DMS 273 treated with DMSO at 0.1 percent for 48 hours (cell line): ENCODE measurements around the gene FAM184A.
"Not testable (repeated sequence)": the region's sequence is repeated elsewhere in the genome, so short reads cannot be mapped to it uniquely, and the experiment has no call there.

Experiments
- DNase-seq: peaks from one replicate; lab custom pipeline; 2025; lab: John Stamatoyannopoulos, UW

The FAM184A gene

DNA sequence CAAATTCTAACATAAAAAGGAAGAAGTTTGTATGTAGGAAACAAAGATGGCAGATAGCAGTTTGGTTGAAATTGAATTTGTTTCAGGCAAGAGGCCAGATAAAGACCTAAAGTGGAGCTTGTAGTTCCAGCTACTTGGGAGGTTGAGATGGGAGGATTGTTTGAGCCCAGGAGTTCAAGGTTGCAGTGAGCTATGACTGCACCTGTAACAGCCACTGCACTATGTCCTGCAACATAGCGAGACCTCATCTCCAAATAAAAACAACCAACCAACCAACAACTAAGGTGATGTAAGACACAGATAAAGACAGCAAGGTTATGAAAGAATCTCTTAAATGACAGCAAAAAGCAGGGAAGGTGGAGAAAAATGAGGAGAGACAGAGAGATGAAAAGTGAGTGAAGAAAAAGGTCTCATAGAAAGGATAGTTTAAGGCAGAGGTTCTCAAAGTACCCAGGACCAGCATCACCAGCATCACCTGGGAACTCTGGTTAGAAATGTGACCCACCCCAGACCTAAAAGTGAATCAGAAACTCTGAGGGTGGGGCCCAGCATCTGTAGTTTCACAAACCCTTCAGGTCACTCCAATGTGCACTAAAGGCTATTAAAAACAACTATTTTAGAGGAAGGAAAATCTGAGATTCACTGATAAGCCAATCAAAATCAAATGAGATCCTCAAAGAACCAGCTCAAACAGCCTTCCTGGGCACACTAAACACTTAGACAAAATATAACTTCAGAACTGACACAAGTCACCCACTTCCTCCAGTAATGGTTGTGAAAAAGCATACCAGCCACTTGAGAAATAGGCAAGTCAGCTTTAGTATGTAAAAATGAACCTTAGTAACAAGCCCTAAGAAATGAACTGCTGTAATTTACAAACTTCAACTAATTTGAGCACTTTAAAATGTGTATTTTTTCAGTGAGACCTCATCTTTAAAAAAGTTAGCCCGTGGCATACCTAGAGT lies 57.6 kb downstream of the FAM184A start:
- DNase-seq: no peak

DNA sequence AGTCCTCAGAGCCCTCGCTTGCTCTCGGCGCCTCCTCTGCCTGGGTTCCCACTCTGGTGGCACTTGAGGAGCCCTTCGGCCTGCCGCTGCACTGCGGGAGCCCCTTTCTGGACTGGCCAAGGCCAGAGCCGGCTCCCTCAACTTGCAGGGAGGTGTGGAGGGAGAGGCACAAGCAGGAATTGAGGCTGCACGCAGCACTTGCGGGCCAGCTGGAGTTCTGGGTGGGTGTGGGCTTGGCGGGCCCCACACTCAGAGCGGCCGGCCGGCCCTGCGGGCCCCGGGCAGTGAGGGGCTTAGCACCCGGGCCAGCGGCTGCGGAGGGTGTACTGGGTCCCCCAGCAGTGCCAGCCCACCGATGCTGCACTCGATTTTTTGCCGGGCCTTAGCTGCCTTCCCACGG lies 63.3 kb downstream of the FAM184A start:
- DNase-seq: not testable (repeated sequence)

DNA sequence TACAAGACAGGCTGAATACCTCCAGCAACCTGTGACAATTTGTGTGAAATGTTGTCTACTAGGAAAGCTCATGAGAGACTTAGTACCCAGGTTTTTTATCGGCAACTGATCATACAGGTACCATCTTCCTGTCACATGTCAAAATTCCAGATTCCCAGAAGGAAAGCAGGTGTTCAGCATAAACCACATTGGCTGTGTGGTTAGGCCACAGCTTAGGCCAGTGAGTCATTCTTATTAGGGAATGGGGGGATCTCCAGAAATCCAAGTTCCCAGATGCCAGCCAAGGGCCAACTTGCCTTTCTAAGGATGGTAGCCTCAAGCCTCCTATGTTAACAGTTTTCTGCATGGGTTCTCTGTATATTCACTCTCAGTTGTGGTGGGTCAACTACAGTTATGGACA lies 65.9 kb downstream of the FAM184A start:
- DNase-seq: no peak

DNA sequence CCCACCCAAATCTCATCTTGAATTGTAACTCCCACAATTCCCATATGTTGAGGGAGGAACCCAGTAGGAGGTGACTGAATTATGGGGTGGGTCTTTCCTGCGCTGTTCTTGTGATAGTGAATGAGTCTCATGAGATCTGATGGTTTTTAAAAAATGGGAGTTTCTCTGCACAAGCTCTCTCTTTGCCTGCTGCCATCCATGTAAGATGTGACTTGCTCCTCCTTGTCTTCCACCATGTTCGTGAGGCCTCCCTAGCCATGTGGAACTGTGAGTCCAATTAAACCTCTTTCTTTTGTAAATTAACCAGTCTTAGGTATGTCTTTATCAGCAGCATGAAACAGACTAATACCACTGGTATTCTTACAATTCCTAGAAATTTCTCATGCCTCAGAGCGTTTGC lies 69.2 kb downstream of the FAM184A start:
- not testable (repeated sequence) for DNase-seq

DNA sequence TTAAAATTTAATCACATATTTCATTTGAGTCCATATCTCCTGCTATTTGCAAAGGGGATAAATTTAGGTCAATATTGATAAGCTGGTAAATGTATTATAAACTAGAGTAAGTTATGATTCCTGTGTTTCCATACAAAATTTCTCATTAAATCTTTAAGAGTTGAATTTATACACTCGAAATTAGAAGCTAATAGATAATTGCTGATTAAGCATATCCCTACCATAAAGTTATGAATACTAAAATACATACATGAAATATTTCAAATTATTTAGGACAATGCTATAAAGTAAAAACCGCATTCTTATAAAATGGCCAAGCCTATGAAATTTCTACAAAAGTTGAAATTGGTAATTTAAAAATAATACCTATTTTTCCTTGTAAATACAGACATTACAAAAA lies 71.5 kb downstream of the FAM184A start:
- no peak for DNase-seq

DNA sequence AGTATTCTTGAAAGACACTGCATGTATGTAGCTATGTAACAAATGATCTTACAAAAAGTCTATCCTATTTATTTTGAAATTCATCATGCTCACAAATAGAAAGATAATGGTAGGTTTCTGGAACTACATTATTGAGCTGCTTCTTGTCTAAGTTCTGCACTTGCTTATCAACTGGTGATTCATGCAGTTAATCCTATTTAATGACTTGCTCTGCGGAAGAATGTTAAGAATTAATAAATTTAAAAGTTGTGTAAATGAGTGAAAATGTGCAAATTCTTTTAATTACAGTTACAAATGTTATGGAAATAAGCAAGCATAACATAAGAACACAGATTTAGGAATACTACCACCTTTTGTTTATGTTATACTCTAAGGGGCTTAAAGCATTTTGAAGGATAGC lies 76.4 kb downstream of the FAM184A start:
- DNase-seq: no peak

DNA sequence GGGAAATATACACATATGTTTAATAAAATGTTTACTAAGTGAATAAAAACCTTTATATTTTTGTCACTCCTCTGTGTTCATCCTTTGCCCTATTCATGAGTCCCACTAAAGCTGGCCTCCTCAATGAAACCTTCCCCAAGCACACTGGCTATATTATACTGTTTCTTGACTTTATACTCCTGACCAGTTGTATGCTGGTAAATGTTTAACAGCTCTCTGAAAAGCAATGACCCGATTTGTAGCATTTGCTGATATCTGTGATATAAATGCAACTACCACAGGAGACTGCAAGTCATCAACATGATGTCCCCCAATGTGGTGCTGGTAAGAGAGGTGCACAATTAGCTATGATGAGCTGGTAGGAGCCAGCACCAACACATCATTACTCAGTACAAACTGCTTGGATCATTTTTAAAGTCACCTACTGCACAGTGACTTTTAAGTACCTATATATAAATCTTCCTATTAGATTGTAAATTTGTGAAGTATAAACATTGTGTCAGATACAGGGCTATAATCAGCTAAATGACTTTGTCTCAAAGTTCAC lies 78.9 kb downstream of the FAM184A start:
- no peak for DNase-seq

DNA sequence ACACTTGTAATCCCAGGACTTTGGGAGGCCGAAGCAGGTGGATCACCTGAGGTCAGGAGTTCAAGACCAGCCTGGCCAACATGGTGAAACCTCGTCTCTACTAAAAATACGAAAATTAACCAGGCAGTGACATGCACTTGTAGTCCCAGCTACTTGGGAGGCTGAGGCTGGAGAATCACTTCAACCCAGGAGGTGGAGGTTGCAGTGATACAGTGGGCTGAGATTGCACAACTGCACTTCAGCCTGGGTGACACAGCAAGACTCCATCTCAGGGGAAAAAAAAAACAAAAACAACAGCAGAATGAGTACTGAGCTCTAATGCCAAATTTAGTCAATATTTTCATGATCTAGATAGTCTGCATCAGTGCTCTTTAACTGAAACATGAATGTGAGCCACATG lies 81.0 kb downstream of the FAM184A start:
- not testable (repeated sequence) for DNase-seq

DNA sequence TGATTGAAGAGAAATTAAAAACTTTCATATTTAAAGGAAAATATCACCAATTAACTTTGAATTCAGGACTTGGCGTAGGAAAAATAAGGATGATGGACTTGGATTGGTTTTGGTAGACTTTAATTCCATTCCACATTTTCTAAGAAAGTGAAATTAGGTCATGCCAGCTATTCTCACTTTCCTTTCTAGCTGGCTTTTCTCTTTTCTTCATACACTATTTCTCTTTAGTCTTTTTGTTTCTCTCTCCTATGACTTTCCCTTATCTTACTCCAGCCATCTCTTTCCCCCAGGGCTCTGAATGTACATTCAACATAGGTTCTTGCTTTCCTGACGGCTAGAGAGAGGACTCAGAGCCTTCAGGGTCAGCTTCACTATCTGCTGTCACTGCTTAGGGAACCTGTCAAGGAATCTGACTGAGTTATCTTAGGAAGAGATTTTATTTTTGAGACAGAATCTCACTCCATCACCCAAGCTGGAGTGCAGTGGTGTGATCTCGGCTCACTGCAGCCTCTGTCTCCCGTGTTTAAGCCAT lies 82.1 kb downstream of the FAM184A start:
- no peak for DNase-seq

DNA sequence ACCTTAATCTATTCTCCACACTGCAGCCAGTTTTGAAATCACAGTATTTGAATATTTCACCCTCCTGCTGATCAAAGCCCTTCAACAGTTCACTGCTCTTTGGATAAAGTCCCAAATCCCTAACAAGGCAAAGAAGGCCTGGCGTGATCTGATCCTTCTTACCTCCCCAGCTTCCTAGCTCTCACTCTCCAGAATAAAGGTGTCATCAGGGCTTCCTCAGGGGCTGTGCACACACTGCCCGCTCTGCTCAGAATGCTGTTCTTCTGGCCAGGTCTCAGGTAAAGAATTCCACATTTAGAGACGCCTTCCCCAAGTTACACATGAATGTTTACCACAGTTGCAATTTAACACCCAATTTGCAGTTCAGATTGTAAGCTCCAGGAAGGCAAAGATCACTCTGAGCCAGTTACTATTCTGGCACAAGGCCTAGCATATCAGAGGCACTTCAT lies 84.6 kb downstream of the FAM184A start:
- no peak for DNase-seq

DNA sequence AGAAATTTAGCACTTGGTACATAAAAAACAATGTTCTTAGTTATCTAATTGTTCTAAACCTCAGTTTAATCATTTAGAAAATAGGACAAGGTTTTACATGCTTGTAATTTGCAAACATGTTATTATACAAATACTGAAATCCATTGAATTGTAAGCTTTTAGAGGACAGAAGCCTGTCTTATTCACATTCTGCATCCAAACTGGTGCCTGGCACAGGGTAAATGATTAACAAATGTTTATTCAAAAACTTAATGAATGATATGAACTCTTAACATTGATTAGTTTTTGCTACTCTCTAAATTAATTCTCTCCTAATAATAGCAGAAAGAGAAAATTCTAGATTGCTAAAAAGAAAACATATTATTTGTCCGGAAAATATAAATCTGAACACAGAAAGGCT lies 85.1 kb downstream of the FAM184A start:
- no peak for DNase-seq

DNA sequence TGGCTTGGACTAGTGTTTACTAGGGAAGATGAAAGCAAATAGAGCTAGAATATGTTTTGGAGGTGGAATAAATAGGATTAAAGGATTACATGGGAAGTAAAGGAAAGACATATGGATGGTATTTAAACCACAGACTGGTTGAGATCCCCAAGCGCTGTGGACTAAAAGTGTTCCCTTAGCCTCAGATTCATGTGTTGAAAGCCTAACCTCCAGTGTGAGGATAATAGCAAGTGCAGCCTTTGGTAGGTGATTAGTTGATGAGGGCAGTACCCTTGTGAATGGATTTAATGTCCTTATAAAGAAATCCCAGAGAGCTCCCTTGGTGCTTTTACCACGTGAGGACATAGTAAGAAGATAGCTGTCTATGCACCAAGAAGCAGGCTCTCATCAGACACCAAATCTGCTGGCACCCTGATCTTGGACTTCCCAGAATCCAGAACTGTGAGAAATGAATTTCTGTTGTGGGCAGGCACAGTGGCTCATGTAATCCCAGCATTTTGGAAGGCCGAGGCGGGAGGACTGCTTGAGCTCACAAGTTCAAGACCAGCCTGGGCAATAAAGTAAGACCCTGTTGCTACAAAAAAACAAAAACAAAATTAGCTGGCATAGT lies 86.2 kb downstream of the FAM184A start:
- DNase-seq: no peak

DNA sequence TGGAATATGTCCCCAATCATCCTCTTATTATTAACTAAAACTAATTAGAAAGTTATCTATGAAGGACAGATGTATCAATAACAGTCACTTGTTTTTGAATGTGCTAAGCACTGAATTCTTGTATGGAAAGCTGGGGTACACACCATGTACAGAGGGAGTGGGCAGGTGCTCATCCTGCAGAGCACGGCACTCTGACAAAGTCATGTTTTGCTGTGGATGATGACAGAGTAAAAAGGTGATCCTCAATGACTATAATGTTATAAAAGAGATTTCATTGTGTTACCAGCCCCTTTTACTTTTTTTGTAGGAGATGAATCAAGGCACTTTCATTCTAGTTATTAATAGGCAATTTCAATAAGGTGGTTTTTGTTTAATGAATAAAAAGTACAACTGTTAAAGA lies 92.2 kb downstream of the FAM184A start:
- DNase-seq: no peak

DNA sequence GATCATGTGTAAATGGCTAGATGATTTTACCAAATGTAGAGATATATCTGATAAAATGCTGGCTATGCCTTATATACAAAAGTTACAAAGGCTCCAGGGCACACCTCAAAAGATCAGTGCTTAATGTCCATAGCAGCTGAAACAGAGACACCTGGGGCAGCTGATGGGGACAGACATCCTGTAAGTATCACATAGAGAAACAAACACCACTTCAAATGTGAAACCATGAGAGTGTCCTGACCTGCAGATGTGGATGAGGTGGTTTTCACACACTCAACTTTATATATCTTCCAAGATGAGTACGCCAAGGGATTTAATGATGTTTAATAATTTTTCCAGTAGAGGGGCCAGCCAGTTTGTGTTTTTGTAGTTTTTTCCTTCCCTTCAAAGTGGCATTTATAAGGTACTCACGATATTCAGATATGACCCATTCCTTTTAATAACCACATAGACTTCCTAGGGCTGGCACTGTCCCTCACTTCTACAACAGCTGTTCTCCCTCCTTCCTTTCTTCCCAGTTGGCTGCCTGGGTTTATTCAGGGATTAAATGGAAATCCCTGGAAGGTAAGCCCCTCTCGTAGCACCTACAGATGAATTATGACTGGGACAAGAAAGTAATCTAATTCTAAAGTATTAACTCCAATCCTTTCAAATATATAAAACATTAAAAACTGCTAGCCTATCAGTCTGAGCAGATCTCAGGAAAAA lies 93.2 kb downstream of the FAM184A start:
- no peak for DNase-seq

DNA sequence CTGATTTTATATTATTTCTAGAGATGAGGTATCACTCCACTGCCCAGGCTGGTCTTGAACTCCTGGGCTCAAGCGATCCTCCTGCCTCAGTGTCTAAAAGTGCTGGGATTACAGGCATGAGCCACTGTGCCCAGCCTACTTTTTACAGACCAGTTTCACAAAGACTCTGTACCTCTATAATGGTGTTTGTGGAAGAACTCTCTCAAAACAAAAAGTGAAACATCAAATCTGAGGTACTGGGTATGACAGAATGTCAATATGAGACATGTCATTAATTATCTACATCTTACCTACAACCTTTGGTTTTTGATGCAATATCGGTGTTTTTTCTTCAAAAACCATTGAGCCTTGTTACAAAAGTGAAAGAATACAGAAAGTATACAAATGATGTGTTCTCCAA lies 94.1 kb downstream of the FAM184A start:
- DNase-seq: no peak

DNA sequence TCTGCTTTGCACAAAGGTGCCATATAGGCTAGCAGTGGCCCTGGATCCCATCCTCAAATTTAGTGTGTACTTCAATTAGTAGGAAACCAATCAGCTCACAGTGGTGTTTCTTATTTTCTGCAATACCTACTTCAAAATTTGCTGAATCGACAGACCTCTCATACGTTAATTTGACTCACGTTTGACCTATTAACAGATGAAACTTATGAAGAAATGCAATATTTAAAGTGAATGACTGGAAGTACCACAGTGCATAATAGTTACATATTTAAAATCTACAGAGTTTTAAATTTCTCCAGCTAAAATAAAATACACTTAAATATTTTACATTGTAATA lies 95.9 kb downstream of the FAM184A start:
- no peak for DNase-seq

DNA sequence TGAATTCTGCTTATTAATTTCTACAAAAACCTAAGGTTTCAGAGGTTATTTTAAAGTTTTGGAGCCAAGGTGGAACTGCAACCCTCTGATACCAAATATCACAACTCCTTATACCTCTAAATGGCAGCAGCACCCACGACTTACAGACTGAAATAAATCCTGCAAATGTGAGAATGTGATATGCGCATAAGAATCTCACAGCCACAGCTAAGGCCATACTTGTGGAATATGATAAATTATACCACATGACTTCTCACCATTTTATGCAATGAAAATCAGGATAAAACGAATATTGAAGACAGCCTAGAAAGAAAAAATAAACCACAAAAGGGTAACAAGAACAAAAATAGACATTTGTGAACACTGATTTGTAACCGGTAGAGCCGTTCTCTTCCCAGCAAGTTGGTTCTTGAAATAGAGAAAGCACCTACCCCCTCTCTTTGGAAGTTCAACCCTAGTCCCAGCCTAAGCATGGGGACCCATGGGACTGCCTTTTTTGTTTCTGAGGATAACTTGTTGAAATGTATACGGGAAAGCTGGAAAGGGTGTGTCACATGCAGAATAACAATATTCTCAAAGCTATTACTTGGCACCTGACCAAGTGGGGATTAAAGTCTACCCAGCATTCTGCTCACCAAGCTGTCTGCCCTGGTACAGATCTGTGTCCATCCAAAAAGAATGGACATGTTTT lies 96.4 kb downstream of the FAM184A start:
- DNase-seq: no peak

DNA sequence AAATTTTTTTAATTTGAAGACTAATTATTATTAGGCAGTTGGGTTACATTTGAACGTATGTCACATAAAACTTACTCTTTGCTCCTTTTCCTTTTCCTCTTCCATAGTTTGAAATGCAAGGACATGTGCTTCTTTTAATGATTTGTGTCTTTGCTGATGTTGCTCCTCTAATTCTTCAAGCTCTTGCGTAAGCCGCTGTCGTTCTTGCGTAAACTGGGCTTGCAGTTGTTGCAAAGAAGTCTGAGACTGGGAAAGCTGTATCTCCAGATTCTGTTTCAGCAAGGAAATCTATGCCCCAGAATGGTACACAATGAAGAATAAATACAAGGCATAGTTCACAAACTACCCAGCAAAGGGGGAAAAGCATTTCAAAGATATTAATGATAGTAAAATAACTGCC lies 98.4 kb downstream of the FAM184A start:
- no peak for DNase-seq

DNA sequence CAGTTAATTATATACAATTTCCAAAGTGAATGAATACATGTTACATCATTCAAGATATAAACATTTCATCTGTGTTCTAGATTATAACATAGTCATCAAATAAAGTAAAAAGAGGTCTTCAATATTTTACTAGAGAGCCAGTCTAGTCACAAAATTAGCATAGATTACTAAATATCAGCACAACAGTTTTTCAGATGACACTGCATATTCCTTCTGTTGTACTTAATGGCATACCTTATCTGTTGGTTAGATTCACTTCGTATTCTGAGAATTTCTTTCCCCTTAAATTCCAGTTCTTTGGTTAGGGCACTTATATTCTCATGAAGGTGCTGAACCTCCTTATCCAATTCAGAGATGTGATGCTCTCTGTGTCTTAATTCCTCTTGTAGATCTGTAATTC lies 103.7 kb downstream of the FAM184A start:
- no peak for DNase-seq

DNA sequence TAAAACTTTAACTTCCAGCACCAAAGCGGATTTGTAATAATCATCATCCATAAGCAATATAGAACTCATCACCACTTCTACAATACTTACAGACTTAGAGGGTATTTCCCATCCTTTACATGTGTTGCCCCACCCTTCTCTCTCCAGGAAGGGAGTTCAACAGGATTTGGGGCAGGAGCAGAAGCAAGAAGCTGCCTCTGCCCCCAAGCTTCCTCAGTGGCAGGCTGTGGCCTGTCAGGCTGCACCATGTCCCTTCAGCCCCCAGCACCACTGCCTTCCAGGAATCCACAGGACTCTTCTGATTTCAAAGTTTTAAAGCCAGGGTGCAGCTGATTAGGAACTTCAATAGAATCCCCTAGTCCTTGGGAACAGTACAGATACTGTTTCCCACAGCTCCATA lies 106.8 kb downstream of the FAM184A start:
- DNase-seq: no peak

DNA sequence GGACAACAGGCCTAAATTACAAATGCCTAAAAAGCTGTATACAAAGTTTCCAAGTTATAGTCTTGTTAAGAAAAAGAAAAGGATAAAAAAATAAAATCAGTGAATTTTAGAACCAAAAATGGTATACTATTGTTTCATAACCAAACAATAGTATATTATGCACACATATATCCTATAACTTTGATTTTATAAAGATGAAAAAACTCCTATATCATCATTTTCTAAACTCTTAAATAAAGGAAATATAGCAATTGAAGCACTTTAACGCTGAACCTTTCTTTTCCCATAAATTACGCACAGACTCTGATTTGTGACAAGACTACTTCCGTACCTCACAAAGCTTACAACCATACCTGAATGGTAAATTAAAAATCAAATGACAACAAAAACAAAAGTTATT lies 107.6 kb downstream of the FAM184A start:
- DNase-seq: no peak

DNA sequence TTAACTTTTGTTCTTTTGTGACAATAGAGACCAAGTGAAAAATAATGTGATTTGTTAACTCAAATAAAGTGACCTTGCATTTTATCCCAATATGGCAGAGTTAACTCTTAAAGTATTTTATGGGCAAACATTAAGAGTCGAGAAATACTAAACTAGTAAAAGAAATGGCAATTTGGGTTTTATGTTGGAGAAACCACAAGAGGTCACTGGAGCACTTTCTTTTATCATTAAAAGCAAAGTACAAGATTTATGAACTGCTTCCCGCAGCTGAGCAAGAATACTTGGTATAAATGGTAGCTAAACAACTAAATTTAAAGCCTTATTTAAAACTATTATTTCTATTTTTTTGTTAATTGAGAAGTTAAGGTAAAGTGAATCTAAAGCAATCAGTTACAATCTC lies 110.0 kb downstream of the FAM184A start:
- no peak for DNase-seq
